ENCODE data around the gene SORL1. TPM values are rescaled to one million over a fixed set of nuclear protein-coding genes. Genes with fewer than 3 reads are reported as not detected.

SORL1 gene
- total RNA-seq, 1 experiment from 2014 or later = 6.1 TPM

DNA sequence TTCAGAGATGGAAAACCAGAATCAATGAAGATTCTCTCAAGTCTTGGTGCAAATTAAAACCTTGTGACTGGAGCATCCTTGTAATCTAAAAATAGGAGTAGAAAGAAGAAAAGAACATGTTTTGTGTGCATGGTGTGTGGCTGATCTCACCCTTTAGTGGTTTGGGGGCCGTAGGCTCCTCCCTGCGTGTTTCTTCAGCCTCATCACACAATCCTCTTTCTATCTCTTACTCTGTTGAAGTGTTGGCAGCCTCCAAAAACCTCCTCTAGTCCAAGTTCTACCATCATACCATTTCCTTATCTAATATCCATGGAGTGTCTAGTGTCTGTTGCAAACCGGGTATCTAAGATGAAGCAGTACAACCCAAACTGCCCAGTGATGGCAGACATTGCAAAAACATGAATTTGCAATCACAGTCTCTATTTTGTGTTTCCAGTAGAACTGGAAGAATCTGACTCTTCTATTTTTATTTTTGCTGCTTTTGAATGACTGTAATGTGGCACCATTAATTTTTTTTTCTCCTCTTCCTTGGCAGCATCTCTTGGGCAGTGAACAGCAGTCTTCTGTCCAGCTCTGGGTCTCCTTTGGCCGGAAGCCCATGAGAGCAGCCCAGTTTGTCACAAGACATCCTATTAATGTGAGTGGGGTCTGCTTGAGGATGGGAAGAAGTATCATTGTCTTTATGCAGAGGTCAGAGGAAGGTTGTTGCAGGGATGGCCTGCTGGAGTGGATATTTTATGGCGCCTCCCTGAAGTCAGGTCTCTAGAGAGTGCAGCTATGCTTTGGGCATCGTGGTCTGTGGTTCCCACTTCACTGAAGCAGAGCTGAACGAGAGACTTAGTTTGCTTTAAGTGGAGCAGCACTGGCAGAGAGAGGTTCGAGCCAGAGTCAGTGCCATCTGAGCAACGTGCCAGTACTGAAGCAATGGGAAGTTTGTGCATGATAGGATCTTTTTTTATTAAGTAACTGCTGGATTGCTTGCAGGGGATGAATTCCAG lies 60.7 kb downstream of the SORL1 start:
- no peak overlapping the region for H3K27ac Mint-ChIP-seq (ENCODE audit: unreplicated experiment)
- no TSS peak for BruUV-seq (replicated peaks)
- H3K4me1 Mint-ChIP-seq (ENCODE audit: low read depth, unreplicated experiment) = no peaks in the 10 kb centered on the region
- CTCF ChIA-PET = no interaction called here
- H3K36me3 Mint-ChIP-seq (ENCODE audit: insufficient read depth, unreplicated experiment) = no peaks in the 10 kb centered on the region
- no peaks in the 10 kb centered on the region for H3K27me3 Mint-ChIP-seq (ENCODE audit: unreplicated experiment)
- no peak for DNase-seq
- H3K4me3 Mint-ChIP-seq (ENCODE audit: low read depth, unreplicated experiment) = no peak overlapping the region
- H3K9me3 Mint-ChIP-seq (ENCODE audit: low read depth, unreplicated experiment) = peaks cover 2% of the 10 kb centered on the region
- TF ChIP-seq, protein P1, sequence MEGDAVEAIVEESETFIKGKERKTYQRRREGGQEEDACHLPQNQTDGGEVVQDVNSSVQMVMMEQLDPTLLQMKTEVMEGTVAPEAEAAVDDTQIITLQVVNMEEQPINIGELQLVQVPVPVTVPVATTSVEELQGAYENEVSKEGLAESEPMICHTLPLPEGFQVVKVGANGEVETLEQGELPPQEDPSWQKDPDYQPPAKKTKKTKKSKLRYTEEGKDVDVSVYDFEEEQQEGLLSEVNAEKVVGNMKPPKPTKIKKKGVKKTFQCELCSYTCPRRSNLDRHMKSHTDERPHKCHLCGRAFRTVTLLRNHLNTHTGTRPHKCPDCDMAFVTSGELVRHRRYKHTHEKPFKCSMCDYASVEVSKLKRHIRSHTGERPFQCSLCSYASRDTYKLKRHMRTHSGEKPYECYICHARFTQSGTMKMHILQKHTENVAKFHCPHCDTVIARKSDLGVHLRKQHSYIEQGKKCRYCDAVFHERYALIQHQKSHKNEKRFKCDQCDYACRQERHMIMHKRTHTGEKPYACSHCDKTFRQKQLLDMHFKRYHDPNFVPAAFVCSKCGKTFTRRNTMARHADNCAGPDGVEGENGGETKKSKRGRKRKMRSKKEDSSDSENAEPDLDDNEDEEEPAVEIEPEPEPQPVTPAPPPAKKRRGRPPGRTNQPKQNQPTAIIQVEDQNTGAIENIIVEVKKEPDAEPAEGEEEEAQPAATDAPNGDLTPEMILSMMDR (IDR thresholded peaks at IDR 0.05; ENCODE audit: unreplicated experiment) = no peak
- intact Hi-C loops (cut with micrococcal nuclease; ENCODE audit: unreplicated experiment) = no loop called here

DNA sequence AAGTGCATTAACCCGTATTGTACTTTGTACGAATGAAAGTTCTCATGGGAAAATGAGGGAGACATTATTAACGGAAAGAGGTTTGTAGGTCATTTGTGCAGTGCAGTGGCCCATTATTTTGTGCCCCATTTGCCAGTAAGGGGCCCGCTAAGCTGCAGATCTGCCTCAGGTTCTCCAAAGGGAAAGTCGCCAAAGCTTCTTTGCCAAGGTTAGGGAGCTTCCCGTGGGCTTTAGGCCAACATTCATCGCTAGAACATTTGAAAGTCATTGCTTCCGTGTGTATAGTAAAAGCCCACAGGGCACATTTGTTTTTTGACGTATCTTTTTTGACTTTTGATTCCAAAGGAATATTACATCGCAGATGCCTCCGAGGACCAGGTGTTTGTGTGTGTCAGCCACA lies 61.7 kb downstream of the SORL1 start:
- Mint-ChIP-seq H3K4me3 (ENCODE audit: low read depth, unreplicated experiment) (no peak overlapping the region), H3K27me3 (ENCODE audit: unreplicated experiment) (no peaks in the 10 kb centered on the region), H3K4me1 (ENCODE audit: low read depth, unreplicated experiment) (no peaks in the 10 kb centered on the region), H3K36me3 (ENCODE audit: insufficient read depth, unreplicated experiment) (no peaks in the 10 kb centered on the region), H3K9me3 (ENCODE audit: low read depth, unreplicated experiment) (peaks cover 2% of the 10 kb centered on the region), H3K27ac (ENCODE audit: unreplicated experiment) (no peak overlapping the region)
- DNase-seq = no peak
- intact Hi-C loops (cut with micrococcal nuclease; ENCODE audit: unreplicated experiment) = no loop called here
- CTCF ChIA-PET = no interaction called here
- TF ChIP-seq, protein P1 (IDR thresholded peaks at IDR 0.05; ENCODE audit: unreplicated experiment) = no peak
- no TSS peak for BruUV-seq (replicated peaks)

DNA sequence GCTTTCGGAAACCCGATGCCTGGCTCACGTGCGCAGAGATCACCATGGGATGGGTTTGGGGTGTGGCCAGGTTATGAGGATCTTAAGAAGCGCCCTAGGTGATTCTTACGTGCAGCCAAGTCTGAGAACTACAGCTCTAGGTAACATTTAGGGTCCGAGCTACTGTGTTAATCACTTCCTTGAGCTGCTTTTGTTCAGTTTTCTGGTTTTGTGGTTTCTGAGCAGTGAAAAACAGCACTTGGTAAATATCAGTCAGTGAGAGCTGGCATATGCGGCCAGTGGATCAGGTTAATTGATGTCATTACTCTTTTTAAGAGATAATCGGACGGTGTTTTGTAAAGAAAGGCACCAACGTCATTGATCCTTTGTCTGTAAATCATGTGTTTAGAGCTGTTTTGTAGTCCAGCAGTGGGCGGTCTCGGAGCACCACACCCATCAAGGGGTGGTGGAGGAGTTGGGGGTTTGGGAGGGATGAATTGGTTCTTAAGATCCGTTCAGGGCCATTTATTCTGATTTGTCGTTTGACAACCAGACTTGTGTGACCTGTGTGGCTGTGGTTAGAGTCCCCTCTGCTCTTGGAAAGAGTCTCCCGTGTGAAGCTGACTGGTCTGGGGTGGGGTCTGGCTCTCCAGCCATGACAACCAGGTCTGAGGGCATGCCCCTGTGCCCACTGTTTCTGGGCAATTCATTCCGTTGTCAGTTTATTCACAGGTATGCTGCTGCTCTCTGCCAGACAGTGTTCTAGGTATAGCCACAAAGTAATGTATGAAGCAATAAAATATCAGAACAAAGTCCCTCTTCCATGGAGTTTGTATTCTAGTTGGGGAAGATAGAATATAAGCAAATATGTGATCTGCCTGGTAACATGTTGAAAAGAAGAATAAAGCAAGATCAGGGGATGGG lies 62.6 kb downstream of the SORL1 start:
- TF ChIP-seq, protein P1 (IDR thresholded peaks at IDR 0.05; ENCODE audit: unreplicated experiment) = no peak
- peaks cover 2% of the 10 kb centered on the region for H3K9me3 Mint-ChIP-seq (ENCODE audit: low read depth, unreplicated experiment)
- H3K4me3 Mint-ChIP-seq (ENCODE audit: low read depth, unreplicated experiment) = no peak overlapping the region
- CTCF ChIA-PET = no interaction called here
- no peak overlapping the region for H3K27ac Mint-ChIP-seq (ENCODE audit: unreplicated experiment)
- intact Hi-C loops (cut with micrococcal nuclease; ENCODE audit: unreplicated experiment) = no loop called here
- H3K36me3 Mint-ChIP-seq (ENCODE audit: insufficient read depth, unreplicated experiment) = no peaks in the 10 kb centered on the region
- BruUV-seq (replicated peaks) = no TSS peak
- H3K4me1 Mint-ChIP-seq (ENCODE audit: low read depth, unreplicated experiment) = no peaks in the 10 kb centered on the region
- no peaks in the 10 kb centered on the region for H3K27me3 Mint-ChIP-seq (ENCODE audit: unreplicated experiment)
- no peak for DNase-seq

DNA sequence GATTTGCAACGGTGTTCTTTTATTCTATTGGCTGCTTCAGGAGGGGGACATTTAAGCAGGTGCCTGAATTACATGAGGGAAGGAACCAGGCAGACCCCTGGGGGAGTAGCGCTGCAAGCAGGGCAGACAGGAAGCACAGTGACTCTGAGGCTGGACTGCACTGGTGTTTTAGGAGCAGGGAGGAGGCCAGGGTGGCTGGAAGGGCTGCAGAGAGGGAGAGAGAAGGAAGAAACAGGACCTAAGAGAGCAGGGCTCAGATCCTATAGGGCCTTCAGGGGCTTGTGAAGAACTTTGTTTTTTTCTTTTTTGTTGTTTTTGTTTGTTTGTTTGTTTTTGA lies 63.2 kb downstream of the SORL1 start:
- no peak overlapping the region for H3K4me3 Mint-ChIP-seq (ENCODE audit: low read depth, unreplicated experiment)
- intact Hi-C loops (cut with micrococcal nuclease; ENCODE audit: unreplicated experiment) = no loop called here
- BruUV-seq (replicated peaks) = no TSS peak

More for the DNA sequence above, 63.2 kb downstream of the SORL1 start:
- Mint-ChIP-seq H3K27me3 (ENCODE audit: unreplicated experiment) (no peaks in the 10 kb centered on the region), H3K4me1 (ENCODE audit: low read depth, unreplicated experiment) (no peaks in the 10 kb centered on the region), H3K9me3 (ENCODE audit: low read depth, unreplicated experiment) (peaks cover 2% of the 10 kb centered on the region), H3K27ac (ENCODE audit: unreplicated experiment) (no peak overlapping the region), H3K36me3 (ENCODE audit: insufficient read depth, unreplicated experiment) (no peaks in the 10 kb centered on the region)
- TF ChIP-seq, protein P1 (IDR thresholded peaks at IDR 0.05; ENCODE audit: unreplicated experiment) = no peak
- CTCF ChIA-PET = no interaction called here
- no peak for DNase-seq

Measured in Calu3 (cell line).